Measurements from ENCODE around the gene CIZ1. TPM values are rescaled to one million over a fixed set of nuclear protein-coding genes. Genes with fewer than 3 reads are reported as not detected.

The CIZ1 gene
- total and polyA plus RNA-seq, 9 of the 15 experiments (the other 6 are each of a cell fraction or from before 2014, with no cell fraction given) = 6.6 to 329 (median 87.8) TPM

DNA sequence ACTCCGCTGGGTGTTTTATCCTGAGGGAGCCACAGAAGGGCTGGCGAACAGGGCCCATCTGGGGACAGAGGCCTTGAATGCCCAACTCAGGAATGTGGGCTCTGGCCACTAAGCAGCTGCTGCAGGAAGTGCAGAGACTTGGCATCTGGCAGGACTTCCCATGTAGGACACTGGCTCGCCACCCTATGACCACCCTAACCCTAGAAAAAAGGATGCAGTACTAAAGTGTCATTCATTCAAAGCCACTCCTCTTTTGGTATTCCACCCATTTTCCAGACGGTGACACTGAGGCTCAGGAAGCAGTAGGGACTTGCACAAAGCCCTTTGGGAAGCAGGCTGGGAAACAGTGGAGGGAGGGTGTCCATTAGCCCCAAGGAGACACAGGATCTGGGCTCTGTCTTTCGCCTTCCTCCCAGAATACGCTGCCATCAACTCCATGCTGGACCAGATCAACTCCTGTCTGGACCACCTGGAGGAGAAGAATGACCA lies 28.3 kb downstream of the CIZ1 start (continued):
- TF ChIP-seq, protein P1, sequence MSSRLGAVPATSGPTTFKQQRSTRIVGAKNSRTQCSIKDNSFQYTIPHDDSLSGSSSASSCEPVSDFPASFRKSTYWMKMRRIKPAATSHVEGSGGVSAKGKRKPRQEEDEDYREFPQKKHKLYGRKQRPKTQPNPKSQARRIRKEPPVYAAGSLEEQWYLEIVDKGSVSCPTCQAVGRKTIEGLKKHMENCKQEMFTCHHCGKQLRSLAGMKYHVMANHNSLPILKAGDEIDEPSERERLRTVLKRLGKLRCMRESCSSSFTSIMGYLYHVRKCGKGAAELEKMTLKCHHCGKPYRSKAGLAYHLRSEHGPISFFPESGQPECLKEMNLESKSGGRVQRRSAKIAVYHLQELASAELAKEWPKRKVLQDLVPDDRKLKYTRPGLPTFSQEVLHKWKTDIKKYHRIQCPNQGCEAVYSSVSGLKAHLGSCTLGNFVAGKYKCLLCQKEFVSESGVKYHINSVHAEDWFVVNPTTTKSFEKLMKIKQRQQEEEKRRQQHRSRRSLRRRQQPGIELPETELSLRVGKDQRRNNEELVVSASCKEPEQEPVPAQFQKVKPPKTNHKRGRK (tag; IDR thresholded peaks at IDR 0.05) = no peak
- TF ChIP-seq DPF2 (IDR thresholded peaks at IDR 0.05) (no peak), OTX1 (CRISPR knock-in tag; IDR thresholded peaks at IDR 0.05) (no peak), ZNF3 (CRISPR knock-in tag; IDR thresholded peaks at IDR 0.05) (no peak), TAF1 (IDR thresholded peaks at IDR 0.05; ENCODE audit: control insufficient read depth, extremely low read depth, insufficient read depth, low read length, severe bottlenecking) (no peak), ZKSCAN8 (CRISPR knock-in tag; IDR thresholded peaks at IDR 0.05) (no peak), ZNF408 (CRISPR knock-in tag; IDR thresholded peaks at IDR 0.05; ENCODE audit: low read depth) (no peak), KLF6 (CRISPR knock-in tag; IDR thresholded peaks at IDR 0.05; ENCODE audit: borderline replicate concordance) (no peak), PTRF (tag; IDR thresholded peaks at IDR 0.05) (0 out of 2 replicates have a peak, but pooled peaks have one; percentile 10), SUPT5H (IDR thresholded peaks at IDR 0.05) (0 out of 2 replicates have a peak, but pooled peaks have one; percentile 5)
- TF ChIP-seq, protein P2, sequence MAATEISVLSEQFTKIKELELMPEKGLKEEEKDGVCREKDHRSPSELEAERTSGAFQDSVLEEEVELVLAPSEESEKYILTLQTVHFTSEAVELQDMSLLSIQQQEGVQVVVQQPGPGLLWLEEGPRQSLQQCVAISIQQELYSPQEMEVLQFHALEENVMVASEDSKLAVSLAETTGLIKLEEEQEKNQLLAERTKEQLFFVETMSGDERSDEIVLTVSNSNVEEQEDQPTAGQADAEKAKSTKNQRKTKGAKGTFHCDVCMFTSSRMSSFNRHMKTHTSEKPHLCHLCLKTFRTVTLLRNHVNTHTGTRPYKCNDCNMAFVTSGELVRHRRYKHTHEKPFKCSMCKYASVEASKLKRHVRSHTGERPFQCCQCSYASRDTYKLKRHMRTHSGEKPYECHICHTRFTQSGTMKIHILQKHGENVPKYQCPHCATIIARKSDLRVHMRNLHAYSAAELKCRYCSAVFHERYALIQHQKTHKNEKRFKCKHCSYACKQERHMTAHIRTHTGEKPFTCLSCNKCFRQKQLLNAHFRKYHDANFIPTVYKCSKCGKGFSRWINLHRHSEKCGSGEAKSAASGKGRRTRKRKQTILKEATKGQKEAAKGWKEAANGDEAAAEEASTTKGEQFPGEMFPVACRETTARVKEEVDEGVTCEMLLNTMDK (IDR thresholded peaks at IDR 0.05; ENCODE audit: borderline replicate concordance, insufficient read depth, low read depth, low read length, poor library complexity, severe bottlenecking) = no peak
- TF ChIP-seq, protein P3, sequence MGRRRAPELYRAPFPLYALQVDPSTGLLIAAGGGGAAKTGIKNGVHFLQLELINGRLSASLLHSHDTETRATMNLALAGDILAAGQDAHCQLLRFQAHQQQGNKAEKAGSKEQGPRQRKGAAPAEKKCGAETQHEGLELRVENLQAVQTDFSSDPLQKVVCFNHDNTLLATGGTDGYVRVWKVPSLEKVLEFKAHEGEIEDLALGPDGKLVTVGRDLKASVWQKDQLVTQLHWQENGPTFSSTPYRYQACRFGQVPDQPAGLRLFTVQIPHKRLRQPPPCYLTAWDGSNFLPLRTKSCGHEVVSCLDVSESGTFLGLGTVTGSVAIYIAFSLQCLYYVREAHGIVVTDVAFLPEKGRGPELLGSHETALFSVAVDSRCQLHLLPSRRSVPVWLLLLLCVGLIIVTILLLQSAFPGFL (CRISPR knock-in tag; IDR thresholded peaks at IDR 0.05) = no peak
- TF ChIP-seq, protein P4, sequence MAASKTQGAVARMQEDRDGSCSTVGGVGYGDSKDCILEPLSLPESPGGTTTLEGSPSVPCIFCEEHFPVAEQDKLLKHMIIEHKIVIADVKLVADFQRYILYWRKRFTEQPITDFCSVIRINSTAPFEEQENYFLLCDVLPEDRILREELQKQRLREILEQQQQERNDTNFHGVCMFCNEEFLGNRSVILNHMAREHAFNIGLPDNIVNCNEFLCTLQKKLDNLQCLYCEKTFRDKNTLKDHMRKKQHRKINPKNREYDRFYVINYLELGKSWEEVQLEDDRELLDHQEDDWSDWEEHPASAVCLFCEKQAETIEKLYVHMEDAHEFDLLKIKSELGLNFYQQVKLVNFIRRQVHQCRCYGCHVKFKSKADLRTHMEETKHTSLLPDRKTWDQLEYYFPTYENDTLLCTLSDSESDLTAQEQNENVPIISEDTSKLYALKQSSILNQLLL (CRISPR knock-in tag; IDR thresholded peaks at IDR 0.05; ENCODE audit: borderline replicate concordance) = no peak
- TF ChIP-seq, protein P5, sequence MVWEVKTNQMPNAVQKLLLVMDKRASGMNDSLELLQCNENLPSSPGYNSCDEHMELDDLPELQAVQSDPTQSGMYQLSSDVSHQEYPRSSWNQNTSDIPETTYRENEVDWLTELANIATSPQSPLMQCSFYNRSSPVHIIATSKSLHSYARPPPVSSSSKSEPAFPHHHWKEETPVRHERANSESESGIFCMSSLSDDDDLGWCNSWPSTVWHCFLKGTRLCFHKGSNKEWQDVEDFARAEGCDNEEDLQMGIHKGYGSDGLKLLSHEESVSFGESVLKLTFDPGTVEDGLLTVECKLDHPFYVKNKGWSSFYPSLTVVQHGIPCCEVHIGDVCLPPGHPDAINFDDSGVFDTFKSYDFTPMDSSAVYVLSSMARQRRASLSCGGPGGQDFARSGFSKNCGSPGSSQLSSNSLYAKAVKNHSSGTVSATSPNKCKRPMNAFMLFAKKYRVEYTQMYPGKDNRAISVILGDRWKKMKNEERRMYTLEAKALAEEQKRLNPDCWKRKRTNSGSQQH (CRISPR knock-in tag; IDR thresholded peaks at IDR 0.05) = no peak
- TF ChIP-seq, protein P6, sequence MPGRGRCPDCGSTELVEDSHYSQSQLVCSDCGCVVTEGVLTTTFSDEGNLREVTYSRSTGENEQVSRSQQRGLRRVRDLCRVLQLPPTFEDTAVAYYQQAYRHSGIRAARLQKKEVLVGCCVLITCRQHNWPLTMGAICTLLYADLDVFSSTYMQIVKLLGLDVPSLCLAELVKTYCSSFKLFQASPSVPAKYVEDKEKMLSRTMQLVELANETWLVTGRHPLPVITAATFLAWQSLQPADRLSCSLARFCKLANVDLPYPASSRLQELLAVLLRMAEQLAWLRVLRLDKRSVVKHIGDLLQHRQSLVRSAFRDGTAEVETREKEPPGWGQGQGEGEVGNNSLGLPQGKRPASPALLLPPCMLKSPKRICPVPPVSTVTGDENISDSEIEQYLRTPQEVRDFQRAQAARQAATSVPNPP (IDR thresholded peaks at IDR 0.05; ENCODE audit: borderline replicate concordance, insufficient read depth, insufficient read length) = no peak
- TF ChIP-seq, protein P7, sequence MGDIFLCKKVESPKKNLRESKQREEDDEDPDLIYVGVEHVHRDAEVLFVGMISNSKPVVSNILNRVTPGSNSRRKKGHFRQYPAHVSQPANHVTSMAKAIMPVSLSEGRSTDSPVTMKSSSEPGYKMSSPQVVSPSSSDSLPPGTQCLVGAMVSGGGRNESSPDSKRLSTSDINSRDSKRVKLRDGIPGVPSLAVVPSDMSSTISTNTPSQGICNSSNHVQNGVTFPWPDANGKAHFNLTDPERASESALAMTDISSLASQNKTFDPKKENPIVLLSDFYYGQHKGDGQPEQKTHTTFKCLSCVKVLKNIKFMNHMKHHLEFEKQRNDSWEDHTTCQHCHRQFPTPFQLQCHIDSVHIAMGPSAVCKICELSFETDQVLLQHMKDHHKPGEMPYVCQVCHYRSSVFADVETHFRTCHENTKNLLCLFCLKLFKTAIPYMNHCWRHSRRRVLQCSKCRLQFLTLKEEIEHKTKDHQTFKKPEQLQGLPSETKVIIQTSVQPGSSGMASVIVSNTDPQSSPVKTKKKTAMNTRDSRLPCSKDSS (IDR thresholded peaks at IDR 0.05; ENCODE audit: low read depth, partially characterized antibody) = no peak

Data from K562 (cell line).